Neural cell (in vitro differentiated cells): ENCODE data around the gene MS4A7.

Experiments
- CTCF ChIP-seq: fragments of 450-650 bp; IDR thresholded peaks from 2 replicates; pipeline ENCODE4 v1.5.1; 2014; ENCODE audit warnings: antibody characterized with exemption, mild to moderate bottlenecking, moderate library complexity; ENCODE audit not compliant: poor library complexity, severe bottlenecking
- EP300 ChIP-seq: fragments of 450-650 bp; conservative IDR thresholded peaks from 2 replicates; pipeline ENCODE4 v1.6.1; 2014; ENCODE audit warnings: antibody characterized with exemption, mild to moderate bottlenecking, moderate library complexity; ENCODE audit not compliant: poor library complexity, severe bottlenecking
- EZH2 ChIP-seq: fragments of 200-600, 300-800 bp; shearing (Covaris generic), sonication (generic); IDR thresholded peaks from 2 replicates; pipeline ENCODE4 v1.6.1; 2014; ENCODE audit warnings: antibody characterized with exemption, low read length, borderline replicate concordance, mild to moderate bottlenecking; ENCODE audit not compliant: insufficient read depth, poor library complexity, severe bottlenecking
- MXI1 ChIP-seq: fragments of 450-650 bp; conservative IDR thresholded peaks from 2 replicates; pipeline ENCODE4 v1.6.1; 2014; ENCODE audit warnings: antibody characterized with exemption, mild to moderate bottlenecking; ENCODE audit not compliant: poor library complexity, severe bottlenecking
- POLR2AphosphoS5 ChIP-seq: IDR thresholded peaks from 2 replicates; pipeline ENCODE4 v1.6.1; 2012
- RAD21 ChIP-seq: fragments of 450-650 bp; conservative IDR thresholded peaks from 2 replicates; pipeline ENCODE4 v1.6.1; 2014; ENCODE audit warnings: antibody characterized with exemption, mild to moderate bottlenecking, moderate library complexity
- REST ChIP-seq: IDR thresholded peaks from 2 replicates; pipeline ENCODE4 v1.6.1; 2012; ENCODE audit warnings: borderline replicate concordance
- SMC3 ChIP-seq: fragments of 450-650 bp; conservative IDR thresholded peaks from 2 replicates; pipeline ENCODE4 v1.6.1; 2014; ENCODE audit warnings: antibody characterized with exemption, mild to moderate bottlenecking, moderate library complexity; ENCODE audit not compliant: poor library complexity
- TAF1 ChIP-seq: IDR thresholded peaks from 2 replicates; pipeline ENCODE4 v1.6.1; 2012; ENCODE audit warnings: low read depth

DNA sequence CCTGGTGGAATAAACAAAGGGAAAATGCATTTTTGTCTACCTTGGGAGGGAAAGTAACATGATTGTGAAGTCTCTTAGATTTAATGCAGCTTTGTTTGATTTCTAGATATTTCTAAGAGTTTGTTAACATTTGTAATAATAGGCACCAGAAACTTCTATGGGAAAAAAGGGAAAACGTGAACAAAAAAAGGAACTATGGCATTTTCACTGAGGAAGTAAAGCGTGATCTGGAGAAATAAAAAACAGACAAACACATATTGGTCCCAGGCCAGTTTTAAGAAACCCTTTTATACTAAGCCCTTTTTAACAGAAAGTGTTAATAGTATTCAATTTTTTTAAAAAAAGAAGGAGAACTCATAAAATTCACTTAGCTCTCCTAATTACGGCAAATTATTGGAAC lies 6.9 kb upstream of the MS4A7 start:
- TF ChIP-seq EZH2: no peak
- TF ChIP-seq REST: no peak
- TF ChIP-seq EP300: no peak
- no peak for TF ChIP-seq CTCF
- no peak for TF ChIP-seq POLR2AphosphoS5
- TF ChIP-seq TAF1: no peak
- TF ChIP-seq RAD21: no peak
- TF ChIP-seq MXI1: no peak
- no peak for TF ChIP-seq SMC3
